Activated T-cell treated with anti-CD3 and anti-CD28 coated beads, Interleukin-2, amount 50 U/mL, for 4 hours (primary cell): ENCODE measurements around the gene ACTBL2. TPM values are rescaled to one million over a fixed set of nuclear protein-coding genes. Genes with fewer than 3 reads are reported as not detected.
"Not testable (repeated sequence)": the region's sequence is repeated elsewhere in the genome, so short reads cannot be mapped to it uniquely, and the experiment has no call there.

Experiments
- ATAC-seq, 2 donors: fragments of 200-7000 bp; cut with Tn5 transposase; one replicate each; pipeline ENCODE4 v1.10.0; 2021
- DNase-seq: peaks from one replicate; pipeline ENCODE4 v3.0.0-alpha.2; 2020
- H3K27me3 Mint-ChIP-seq: one replicate; pipeline ENCODE4 v1.8.0; 2021; ENCODE audit warnings: low read depth, mixed read lengths
- H3K36me3 Mint-ChIP-seq: one replicate; pipeline ENCODE4 v1.8.0; 2022; ENCODE audit warnings: mixed read lengths; ENCODE audit not compliant: insufficient read depth
- H3K4me1 Mint-ChIP-seq: one replicate; pipeline ENCODE4 v1.8.0; 2021; ENCODE audit warnings: low read depth, mixed read lengths
- H3K4me3 Mint-ChIP-seq: one replicate; pipeline ENCODE4 v1.8.0; 2021; ENCODE audit warnings: mild to moderate bottlenecking, moderate library complexity, mixed read lengths
- H3K9me3 Mint-ChIP-seq: one replicate; pipeline ENCODE4 v1.8.0; 2021; ENCODE audit warnings: mixed read lengths
- total RNA-seq, 3 donors: library from RNA; stranded (reverse); gene quantifications; one replicate each; pipeline ENCODE4 v1.2.1, GENCODE V29; 2021

The ACTBL2 gene
- total RNA-seq, 3 donors from 2014 or later = not detected

DNA sequence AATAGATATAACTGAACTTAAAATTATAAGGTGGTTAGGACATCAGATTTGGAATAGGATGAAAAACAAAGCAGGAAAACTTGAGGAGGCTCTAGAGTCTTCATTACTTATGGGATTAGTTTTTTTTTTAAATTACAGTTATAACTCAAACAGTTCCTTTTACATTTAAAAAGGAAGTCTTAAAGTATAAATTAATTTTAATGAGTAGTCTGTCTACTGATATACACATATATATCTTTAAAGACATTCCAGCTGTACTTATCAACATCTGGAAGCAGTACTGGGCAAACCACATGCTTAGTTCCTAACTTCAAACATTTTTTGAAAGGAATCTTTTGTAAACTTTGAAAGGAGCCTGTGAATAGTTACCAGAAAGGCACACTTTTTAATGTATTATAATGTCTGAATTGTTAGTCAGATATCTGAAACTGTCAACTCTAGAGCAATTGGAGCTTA is 6.0 kb downstream of the ACTBL2 start:
- Mint-ChIP-seq H3K9me3 (no peaks in the 10 kb centered on the region), H3K36me3 (no peaks in the 10 kb centered on the region), H3K27me3 (peaks cover 10% of the 10 kb centered on the region), H3K4me3 (no peak overlapping the region), H3K4me1 (no peaks in the 10 kb centered on the region)
- ATAC-seq = no peak
- DNase-seq = no peak

DNA sequence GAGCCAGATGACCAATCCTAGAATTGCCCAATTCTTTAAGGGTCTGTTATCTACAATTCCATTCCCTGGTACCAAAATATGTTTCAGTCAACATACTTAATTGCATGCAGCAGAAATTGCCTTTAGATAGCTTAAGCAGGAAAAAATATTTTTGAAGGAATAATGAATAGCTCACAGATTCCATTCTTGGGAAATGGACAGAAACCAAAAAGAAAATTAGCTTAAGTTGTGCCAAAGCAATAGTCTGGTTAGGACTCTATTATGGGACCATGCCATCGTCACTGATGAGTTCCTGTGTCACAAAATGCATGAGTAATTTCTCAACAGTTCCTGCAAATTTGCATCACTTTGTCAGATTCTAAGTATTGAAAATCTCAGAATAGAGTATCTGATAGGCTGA is 12.3 kb downstream of the ACTBL2 start:
- Mint-ChIP-seq H3K4me1 (no peaks in the 10 kb centered on the region), H3K4me3 (no peak overlapping the region), H3K9me3 (no peaks in the 10 kb centered on the region), H3K27me3 (peaks cover 4% of the 10 kb centered on the region), H3K36me3 (no peaks in the 10 kb centered on the region)
- no peak for ATAC-seq
- DNase-seq = no peak

DNA sequence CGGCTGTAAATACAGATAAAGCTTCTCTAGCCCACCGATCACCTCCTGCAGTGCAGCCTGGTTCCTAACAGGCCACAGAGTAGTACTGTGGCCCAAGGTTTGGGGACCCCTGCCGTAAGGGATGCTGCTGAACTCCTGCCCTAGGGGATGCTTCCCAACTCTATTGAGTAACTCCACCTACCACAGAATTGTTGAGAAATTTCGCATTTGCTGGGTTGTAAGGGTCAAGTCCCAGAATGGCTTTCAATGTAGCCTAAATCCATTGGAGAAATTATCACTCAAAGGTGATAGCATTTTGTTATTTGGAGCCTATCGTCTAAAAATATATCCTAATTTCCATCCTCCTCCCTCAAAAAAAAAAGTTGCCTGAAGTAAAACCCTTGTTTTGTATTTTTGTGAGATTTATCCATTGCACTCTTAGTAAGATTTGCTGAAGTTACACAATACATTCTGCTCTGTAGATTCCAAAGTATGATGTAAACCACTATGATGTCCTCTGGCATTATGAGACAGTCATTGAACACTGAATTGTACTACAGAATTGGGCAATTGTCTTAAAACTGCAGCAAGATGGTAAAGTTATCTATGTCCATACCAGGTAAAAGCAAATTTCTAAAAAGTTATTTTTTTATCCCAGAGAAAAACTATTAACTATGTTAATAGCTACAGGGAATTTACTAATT is 14.0 kb downstream of the ACTBL2 start:
- H3K36me3 Mint-ChIP-seq = no peaks in the 10 kb centered on the region
- H3K9me3 Mint-ChIP-seq = no peaks in the 10 kb centered on the region
- H3K4me3 Mint-ChIP-seq = no peak overlapping the region
- H3K27me3 Mint-ChIP-seq = peaks cover 3% of the 10 kb centered on the region
- DNase-seq = no peak
- H3K4me1 Mint-ChIP-seq = no peaks in the 10 kb centered on the region
- no peak for ATAC-seq

DNA sequence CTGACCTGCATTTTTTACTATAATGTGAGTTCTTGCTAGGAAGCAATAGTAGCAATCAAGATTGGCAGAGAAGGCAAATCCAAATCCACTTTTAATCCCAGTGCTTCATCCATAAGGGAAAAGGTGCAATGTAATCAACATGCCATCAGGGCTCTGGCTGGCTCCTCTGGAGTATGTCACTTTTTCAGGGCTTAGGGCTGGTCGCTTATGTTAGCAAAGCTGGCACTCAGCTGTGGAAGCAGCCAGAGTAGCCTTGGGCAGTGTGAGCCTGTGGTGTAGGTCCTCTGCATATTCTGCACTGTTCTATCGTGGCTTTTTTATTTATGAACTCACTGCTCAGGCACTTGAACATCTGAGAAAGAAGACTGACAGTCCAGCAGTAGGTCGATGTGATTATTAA is 16.1 kb downstream of the ACTBL2 start:
- no peaks in the 10 kb centered on the region for H3K9me3 Mint-ChIP-seq
- no peak for DNase-seq

DNA sequence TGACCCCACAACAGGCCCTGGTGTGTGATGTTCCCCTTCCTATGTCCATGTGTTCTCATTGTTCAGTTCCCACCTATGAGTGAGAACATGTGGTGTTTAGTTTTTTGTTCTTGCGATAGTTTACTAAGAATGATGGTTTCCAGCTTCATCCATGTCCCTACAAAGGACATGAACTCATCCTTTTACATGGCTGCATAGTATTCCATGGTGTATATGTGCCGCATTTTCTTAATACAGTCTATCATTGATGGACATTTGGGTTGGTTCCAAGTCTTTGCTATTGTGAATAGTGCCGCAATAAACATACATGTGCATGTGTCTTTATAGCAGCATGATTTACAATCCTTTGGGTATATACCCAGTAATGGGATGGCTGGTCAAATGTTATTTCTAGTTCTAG is 22.6 kb downstream of the ACTBL2 start:
- not testable (repeated sequence) for ATAC-seq, DNase-seq, H3K36me3 Mint-ChIP-seq, H3K27me3 Mint-ChIP-seq, H3K4me3 Mint-ChIP-seq, H3K4me1 Mint-ChIP-seq, H3K9me3 Mint-ChIP-seq

More for the DNA sequence above, 16.1 kb downstream of the ACTBL2 start:
- Mint-ChIP-seq H3K4me1 (no peaks in the 10 kb centered on the region), H3K36me3 (no peaks in the 10 kb centered on the region), H3K4me3 (no peak overlapping the region), H3K27me3 (peaks cover 3% of the 10 kb centered on the region)
- no peak for ATAC-seq

DNA sequence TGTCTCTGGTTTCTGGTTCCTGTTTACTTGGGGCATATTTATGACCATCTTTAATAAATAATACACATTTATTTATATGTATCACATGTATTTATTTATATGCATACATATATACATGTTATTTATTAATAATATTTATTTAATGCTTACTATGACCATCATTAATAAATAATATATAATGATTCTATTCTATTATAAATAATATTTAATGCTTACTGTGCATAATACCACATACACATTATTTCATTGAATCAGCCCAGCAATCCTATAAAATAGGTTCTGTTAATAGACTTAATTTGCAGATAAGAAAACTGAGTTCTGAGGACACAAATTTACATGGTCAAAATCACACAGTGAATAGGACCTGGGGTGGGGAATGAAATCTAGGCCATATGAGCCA is 24.2 kb downstream of the ACTBL2 start:
- H3K27me3 Mint-ChIP-seq = no peaks in the 10 kb centered on the region
- no peaks in the 10 kb centered on the region for H3K9me3 Mint-ChIP-seq
- H3K36me3 Mint-ChIP-seq = no peaks in the 10 kb centered on the region
- ATAC-seq (no peak), DNase-seq (no peak)
- H3K4me3 Mint-ChIP-seq = no peak overlapping the region
- H3K4me1 Mint-ChIP-seq = no peaks in the 10 kb centered on the region

DNA sequence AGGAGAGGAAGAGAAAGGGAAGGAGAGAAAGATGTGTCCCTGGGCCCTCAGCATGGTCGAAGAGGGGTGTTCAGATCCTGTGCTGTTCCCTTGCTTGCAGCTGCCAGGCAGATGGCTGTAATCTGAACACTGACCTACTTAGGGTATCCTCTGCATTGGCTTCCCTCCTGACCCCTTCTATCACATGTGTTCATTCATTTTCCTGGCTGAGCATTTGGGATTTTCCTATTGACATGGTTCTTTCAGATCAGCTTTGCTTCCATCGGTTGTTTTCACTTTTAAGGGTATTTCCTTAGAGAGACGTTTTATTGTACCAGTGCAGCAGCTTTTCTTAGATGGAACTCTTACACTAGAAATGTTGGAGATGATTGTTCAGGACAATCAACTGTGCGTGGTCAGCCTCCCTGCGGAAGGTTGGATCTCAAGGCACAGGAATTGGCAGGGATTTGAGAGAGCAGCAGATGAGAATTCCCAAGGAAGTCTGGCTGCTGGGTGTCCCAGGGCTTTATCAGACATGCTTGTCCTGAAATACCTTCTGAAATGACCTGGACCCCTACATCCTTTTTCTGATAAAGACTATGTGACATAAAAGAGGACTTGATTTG is 26.0 kb downstream of the ACTBL2 start:
- no peak for DNase-seq
- H3K9me3 Mint-ChIP-seq = no peaks in the 10 kb centered on the region
- peaks cover 3% of the 10 kb centered on the region for H3K4me1 Mint-ChIP-seq

DNA sequence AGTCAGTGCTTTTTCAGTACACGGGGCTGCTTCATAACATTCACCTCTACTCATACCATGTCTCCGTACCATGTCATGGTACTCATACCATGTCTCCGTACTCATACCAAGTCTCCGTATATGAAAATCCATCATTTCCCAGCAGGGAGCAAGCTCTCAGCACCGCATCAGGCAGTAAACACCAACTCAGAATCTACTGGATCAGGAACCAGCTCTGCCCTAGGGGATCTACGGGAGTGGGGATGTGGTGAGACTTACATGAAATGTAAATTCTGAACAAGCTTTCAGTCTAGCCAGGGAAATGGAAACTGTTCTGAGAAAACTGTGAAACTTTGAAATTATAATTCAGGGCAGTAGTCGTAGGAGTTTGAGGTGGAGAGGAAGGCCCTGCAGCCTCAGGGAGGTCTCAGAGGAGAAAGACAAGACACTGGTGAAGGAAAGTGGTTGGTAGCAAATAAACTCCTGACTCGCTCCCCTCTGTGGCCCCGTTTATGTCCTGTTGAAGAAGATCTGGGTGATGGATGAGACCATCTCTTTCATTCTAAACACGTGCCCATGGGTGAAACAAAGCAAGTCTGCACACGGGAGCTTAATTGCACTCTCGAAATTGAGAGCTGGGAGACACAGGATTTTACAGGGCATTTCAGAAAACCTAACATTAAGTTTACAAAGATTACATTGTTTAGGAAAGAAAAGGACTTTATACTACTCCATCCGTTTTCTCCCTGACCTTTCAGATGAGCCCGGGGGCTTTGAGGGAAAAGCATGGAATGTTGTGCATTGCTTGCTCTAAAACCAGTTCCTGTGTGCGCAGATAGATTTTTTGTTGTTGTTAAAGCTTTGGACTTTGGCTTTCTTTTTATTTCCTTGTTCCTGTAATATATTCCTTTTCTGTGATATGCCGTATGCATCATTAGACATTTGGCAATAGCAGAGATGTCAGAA is 26.8 kb downstream of the ACTBL2 start:
- no peaks in the 10 kb centered on the region for H3K27me3 Mint-ChIP-seq
- ATAC-seq = no peak
- DNase-seq = no peak
- no peaks in the 10 kb centered on the region for H3K36me3 Mint-ChIP-seq
- H3K9me3 Mint-ChIP-seq = no peaks in the 10 kb centered on the region
- peaks cover 6% of the 10 kb centered on the region for H3K4me1 Mint-ChIP-seq
- H3K4me3 Mint-ChIP-seq = no peak overlapping the region

More for the DNA sequence above, 26.0 kb downstream of the ACTBL2 start:
- no peaks in the 10 kb centered on the region for H3K27me3 Mint-ChIP-seq
- no peak overlapping the region for H3K4me3 Mint-ChIP-seq
- no peak for ATAC-seq
- H3K36me3 Mint-ChIP-seq = no peaks in the 10 kb centered on the region

DNA sequence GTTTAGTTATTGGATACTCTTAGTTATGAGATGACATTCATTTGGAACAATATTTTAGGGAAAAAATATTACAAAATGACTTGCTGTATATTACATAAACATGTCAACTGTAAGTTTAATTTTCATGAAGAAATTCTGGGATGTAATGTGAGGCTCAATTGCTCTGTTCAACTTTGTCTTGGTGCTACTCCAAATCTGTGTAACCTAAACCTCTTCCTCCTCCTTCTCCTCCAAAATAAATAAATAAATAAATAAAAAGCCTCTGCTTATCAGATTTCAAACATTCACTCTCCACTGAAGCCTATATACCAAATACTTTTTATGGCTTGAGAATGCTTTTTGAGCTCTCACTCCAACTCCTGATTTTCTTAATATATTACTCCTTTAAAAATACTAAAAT is 27.7 kb downstream of the ACTBL2 start:
- no peaks in the 10 kb centered on the region for H3K36me3 Mint-ChIP-seq

DNA sequence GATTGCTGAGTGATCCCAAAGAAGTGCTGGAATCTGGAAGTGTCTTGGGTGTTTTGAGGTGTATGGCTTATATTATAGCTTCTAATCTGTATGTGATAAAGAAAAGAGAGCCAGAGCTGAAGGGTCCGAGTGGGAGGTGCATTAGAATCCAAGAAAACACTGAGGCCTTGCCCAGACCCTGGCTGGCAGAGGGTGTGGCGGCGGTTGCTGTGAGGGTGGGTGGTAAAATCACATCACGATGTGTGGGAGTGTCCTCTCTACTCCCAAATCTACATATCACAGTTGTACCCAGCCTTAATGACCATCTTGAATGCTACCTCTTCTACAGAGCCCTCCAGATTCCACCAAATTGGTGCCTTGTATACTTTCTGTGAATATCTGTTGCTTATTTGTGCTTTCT is 28.9 kb downstream of the ACTBL2 start:
- Mint-ChIP-seq H3K36me3 (no peaks in the 10 kb centered on the region), H3K4me3 (no peak overlapping the region), H3K9me3 (no peaks in the 10 kb centered on the region), H3K4me1 (peaks cover 6% of the 10 kb centered on the region), H3K27me3 (no peaks in the 10 kb centered on the region)
- DNase-seq (no peak), ATAC-seq (no peak)

More for the DNA sequence above, 27.7 kb downstream of the ACTBL2 start:
- Mint-ChIP-seq H3K9me3 (no peaks in the 10 kb centered on the region), H3K4me3 (no peak overlapping the region), H3K4me1 (peaks cover 6% of the 10 kb centered on the region), H3K27me3 (no peaks in the 10 kb centered on the region)
- ATAC-seq (no peak), DNase-seq (no peak)

DNA sequence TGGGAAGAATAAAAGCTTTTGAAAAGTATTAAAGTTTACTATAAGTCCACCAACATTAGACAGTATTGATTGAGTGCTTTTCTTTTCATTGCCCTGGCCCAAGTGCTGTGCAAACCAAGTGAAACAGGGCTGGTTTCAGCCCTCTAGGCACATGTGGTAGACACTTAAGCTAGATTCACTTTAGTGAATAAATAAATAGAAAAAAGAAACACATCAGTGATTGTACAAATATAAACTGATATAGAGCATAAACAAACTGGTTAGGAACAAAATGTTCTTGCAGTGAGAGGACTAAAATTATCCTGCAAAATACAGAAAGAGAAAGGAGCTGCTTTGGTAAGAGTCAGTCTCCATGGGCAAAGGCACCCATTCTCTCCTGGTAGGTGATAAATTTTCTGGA is 29.7 kb downstream of the ACTBL2 start:
- H3K36me3 Mint-ChIP-seq = no peaks in the 10 kb centered on the region
- peaks cover 6% of the 10 kb centered on the region for H3K4me1 Mint-ChIP-seq

DNA sequence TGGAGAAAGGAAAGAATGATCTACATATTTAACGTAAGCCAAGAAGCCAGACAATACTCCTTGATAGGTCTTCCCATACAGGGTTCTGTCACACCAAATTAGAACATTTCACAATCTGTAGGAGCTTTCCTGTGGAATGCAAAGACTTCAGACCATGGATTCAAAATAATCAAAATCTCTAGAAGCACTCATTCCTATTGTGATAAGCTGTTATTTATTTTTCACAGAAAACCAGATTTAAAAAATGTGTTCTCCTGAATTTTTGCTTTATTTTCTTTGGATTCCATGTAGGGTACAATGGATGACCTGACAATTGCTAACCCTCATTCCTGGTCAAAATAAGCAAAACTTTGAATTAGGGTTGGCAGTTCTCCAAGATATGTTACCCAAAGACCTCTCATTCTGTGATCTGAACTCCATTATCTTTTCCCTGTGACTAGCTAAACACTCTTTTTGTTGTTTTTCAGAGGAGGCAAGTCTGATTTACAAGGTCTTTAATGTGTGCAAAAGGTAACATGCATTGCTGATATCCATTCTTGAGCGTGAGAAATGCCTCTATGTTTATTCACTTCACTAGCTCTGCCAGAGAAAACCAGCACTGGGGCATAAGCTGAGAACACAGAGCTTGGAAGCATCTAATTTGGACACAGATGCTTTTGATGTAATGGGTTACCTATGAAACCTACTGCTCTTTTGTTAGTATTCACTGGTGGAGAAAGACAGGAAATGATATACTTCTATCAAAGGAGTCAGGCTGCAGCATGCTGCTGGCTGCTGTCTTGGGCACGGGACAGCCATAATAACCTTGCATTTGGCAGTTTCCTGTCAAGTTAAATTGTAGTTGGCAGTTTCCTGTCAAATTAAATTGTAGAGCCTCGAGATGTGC is 31.4 kb downstream of the ACTBL2 start:
- ATAC-seq = no peak
- H3K36me3 Mint-ChIP-seq = no peaks in the 10 kb centered on the region
- no peak overlapping the region for H3K4me3 Mint-ChIP-seq
- no peaks in the 10 kb centered on the region for H3K27me3 Mint-ChIP-seq
- H3K4me1 Mint-ChIP-seq = peaks cover 6% of the 10 kb centered on the region
- H3K9me3 Mint-ChIP-seq = no peaks in the 10 kb centered on the region
- no peak for DNase-seq

More for the DNA sequence above, 29.7 kb downstream of the ACTBL2 start:
- no peak for ATAC-seq
- Mint-ChIP-seq H3K4me3 (no peak overlapping the region), H3K27me3 (no peaks in the 10 kb centered on the region), H3K9me3 (no peaks in the 10 kb centered on the region)
- no peak for DNase-seq

DNA sequence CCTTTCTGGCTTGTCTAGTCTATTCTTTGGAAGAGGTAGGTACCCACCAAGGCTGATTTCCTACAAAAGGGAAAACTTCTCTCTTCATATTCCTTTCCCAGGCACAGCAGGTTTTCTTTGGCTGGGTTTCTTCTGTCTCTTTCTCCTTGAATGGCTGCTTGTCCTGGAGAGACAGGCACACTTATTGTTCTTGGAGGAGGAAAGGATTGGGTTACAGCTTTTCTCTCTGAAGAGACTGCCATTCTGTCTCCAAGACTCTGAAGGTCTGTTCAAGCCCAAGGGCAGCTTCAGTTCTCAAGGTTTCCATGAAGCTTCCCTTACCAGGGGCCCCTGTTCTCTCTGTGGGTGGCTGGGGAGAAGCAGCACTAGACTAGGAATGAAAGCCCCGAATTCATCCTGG is 33.9 kb downstream of the ACTBL2 start:
- peaks cover 6% of the 10 kb centered on the region for H3K4me1 Mint-ChIP-seq
- ATAC-seq (no peak), DNase-seq (no peak)
- no peak overlapping the region for H3K4me3 Mint-ChIP-seq
- no peaks in the 10 kb centered on the region for H3K9me3 Mint-ChIP-seq
- peaks cover 3% of the 10 kb centered on the region for H3K27me3 Mint-ChIP-seq
- no peaks in the 10 kb centered on the region for H3K36me3 Mint-ChIP-seq

DNA sequence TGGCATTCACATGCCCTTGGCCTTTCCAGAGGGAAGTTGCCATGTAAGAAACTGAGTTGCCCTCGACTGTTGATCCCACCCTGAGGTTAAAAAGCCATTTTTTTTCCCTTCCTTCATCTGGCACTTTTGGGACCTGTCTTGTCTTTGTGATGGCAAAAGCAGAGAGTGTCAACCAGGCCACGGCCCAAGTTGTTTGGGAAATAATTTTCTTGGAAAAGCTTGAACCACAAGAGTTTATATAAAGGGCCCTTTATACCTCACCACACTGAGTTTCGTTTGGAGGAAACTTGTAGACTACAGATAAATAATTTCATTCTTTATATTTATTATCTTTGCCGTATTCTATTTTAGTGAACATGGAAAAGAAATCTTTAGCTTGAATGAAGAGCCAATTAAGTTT is 34.3 kb downstream of the ACTBL2 start:
- no peak for ATAC-seq
- Mint-ChIP-seq H3K36me3 (no peaks in the 10 kb centered on the region), H3K9me3 (no peaks in the 10 kb centered on the region), H3K27me3 (peaks cover 3% of the 10 kb centered on the region), H3K4me1 (peaks cover 6% of the 10 kb centered on the region), H3K4me3 (no peak overlapping the region)
- no peak for DNase-seq
